ENCODE measurements around the gene ACTG1. TPM values are rescaled to one million over a fixed set of nuclear protein-coding genes. Genes with fewer than 3 reads are reported as not detected.

Gene ACTG1
- total RNA-seq, 2 experiments from 2014 or later, result 3,773 to 3,928 TPM

DNA sequence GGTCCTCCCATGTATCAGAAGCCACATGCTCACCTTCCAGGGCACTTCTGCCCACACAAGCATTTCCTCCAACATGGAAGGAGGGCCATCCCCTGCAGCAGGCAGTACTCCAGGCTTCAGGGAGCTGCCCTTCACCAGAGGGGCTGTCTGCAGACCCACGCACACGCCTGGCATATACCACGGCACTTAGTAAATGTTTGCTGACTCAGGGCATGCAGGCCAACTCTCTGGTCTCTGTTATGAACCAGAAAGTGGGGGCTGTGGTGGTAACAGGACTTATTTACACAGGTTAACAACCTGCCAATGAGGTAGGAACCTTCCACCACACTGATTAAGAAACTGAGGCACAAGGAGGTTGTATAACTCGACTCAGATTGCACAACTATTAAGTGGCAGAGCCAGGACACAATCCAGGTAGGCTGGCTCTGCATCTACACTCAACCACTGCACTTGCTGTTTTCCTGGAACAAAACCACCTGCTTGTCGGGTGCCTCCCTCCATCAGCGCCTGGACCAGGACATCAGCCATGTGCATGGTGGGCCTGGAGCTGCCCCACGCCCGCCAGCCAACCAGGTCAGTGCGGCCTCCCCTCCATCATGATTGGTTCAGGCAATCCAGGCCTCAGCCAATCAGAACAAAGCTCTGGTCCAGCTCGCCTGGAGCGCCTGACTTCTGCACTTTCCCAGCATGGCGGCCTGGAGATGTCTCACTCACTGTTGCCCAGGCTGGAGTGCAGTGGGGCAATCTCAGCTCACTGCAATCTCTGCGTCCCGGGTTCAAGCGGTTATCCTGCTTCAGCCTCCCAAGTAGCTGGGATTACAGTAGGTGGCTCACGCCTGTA is 19.2 kb downstream of the ACTG1 start:
- POLR2A ChIA-PET, result no interaction called here
- DNase-seq, result no peak
- H3K4me3 Mint-ChIP-seq, result no peak overlapping the region

DNA sequence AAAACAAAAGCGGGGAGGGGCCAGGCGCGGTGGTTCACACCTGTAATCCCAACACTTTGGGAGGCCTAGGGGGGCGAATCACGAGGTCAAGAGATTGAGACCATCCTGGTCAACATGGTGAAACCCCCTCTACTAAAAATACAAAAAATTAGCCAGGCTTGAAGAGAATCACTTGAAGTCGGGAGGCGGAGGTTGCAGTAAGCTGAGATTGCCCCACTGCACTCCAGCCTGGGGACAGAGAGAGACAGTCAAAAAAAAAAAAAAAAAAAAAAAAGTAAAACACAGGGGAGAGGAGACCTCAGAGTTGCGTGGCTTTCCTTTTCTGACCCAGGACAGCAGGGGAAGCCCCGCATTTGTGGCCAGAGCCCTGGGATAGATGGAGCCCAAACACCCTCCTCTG is 19.9 kb downstream of the ACTG1 start:
- H3K4me1 Mint-ChIP-seq (ENCODE audit: low read depth), result no peaks in the 10 kb centered on the region

More for the DNA sequence above, 19.2 kb downstream of the ACTG1 start:
- Mint-ChIP-seq H3K27me3 (no peaks in the 10 kb centered on the region), H3K9me3 (no peaks in the 10 kb centered on the region), H3K4me1 (ENCODE audit: low read depth) (no peaks in the 10 kb centered on the region), H3K36me3 (no peaks in the 10 kb centered on the region), H3K27ac (no peak overlapping the region)
- CTCF ChIA-PET, result no interaction called here
- intact Hi-C loops (cut with micrococcal nuclease), result no loop called here

DNA sequence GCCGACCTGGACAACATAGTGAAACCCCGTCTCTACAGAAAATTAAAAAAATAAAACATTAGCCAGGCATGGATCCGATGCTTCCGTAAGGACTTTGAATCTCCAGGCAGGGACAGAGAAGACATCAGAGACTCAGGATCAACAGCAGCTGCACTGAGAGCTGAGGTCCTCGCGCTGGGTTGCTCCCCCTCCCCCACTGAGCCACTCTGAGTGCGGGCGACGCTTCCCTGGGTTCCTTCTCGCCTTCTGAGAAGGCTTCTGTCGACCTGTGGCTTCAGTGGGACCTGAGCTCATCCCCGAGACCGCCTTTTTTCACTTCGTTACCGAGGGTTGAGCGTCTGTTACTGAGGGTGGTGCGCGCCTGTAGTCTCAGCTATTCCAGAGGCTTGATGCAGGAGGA is 20.4 kb downstream of the ACTG1 start:
- H3K9me3 Mint-ChIP-seq, result no peaks in the 10 kb centered on the region
- no peak overlapping the region for H3K4me3 Mint-ChIP-seq
- H3K36me3 Mint-ChIP-seq, result no peaks in the 10 kb centered on the region
- intact Hi-C loops (cut with micrococcal nuclease), result no loop called here
- POLR2A ChIA-PET, result no interaction called here
- CTCF ChIA-PET, result no interaction called here
- no peaks in the 10 kb centered on the region for H3K4me1 Mint-ChIP-seq (ENCODE audit: low read depth)
- DNase-seq, result no peak
- no peaks in the 10 kb centered on the region for H3K27me3 Mint-ChIP-seq
- H3K27ac Mint-ChIP-seq, result no peak overlapping the region

More for the DNA sequence above, 19.9 kb downstream of the ACTG1 start:
- H3K36me3 Mint-ChIP-seq, result no peaks in the 10 kb centered on the region
- CTCF ChIA-PET, result no interaction called here
- no peaks in the 10 kb centered on the region for H3K27me3 Mint-ChIP-seq
- intact Hi-C loops (cut with micrococcal nuclease), result no loop called here
- H3K4me3 Mint-ChIP-seq, result no peak overlapping the region
- no peak overlapping the region for H3K27ac Mint-ChIP-seq
- H3K9me3 Mint-ChIP-seq, result no peaks in the 10 kb centered on the region
- no peak for DNase-seq
- POLR2A ChIA-PET, result no interaction called here

DNA sequence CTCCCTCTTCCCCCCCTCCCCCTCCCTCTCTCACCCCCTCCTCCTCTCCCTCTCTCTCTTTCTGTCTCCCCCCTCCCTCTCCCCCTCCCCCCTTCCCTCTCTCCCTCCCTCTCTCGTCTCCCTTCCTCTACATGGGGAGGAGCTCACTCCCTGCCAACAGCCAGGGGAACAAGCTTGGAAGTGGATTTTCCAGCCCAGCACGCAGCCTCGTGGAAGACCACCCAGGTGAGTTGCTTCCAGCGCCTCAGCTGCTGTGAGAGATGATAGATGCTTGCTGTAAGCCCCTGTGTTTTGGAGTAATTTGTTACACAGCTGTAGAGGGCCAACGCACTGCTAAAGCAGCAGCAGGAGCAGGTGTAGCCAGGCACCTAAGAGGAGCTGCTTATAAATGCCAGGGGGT is 20.8 kb downstream of the ACTG1 start:
- Mint-ChIP-seq H3K4me3 (no peak overlapping the region), H3K27me3 (no peaks in the 10 kb centered on the region), H3K36me3 (no peaks in the 10 kb centered on the region), H3K9me3 (no peaks in the 10 kb centered on the region), H3K27ac (no peak overlapping the region), H3K4me1 (ENCODE audit: low read depth) (no peaks in the 10 kb centered on the region)
- no peak for DNase-seq
- ChIA-PET CTCF (no interaction called here), POLR2A (no interaction called here)
- intact Hi-C loops (cut with micrococcal nuclease), result no loop called here

DNA sequence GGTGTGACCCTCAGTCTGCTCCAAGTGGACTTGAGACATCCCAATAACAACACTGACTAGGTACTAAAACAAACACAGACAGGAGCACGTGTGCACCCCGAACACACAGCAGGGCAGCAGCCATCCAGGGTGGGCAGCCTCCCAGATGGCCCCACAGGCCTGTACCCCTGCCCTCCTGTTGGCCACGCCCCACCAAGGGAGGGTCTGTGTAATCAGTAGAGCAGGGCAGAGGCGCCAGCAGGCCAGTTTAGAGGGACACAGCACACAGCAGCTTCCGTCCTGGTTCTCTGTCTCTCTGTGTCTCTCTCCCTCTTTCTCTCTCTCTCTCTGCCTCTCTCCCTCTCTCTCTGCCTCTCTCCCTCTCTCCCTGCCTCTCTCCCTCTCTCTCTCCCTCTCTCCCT is 21.4 kb downstream of the ACTG1 start:
- Mint-ChIP-seq H3K27ac (no peak overlapping the region), H3K36me3 (no peaks in the 10 kb centered on the region), H3K9me3 (no peaks in the 10 kb centered on the region), H3K27me3 (peaks cover under 1% of the 10 kb centered on the region), H3K4me1 (ENCODE audit: low read depth) (peaks cover 3% of the 10 kb centered on the region), H3K4me3 (no peak overlapping the region)
- POLR2A ChIA-PET, result no interaction called here
- intact Hi-C loops (cut with micrococcal nuclease), result no loop called here
- CTCF ChIA-PET, result no interaction called here
- DNase-seq, result no peak

DNA sequence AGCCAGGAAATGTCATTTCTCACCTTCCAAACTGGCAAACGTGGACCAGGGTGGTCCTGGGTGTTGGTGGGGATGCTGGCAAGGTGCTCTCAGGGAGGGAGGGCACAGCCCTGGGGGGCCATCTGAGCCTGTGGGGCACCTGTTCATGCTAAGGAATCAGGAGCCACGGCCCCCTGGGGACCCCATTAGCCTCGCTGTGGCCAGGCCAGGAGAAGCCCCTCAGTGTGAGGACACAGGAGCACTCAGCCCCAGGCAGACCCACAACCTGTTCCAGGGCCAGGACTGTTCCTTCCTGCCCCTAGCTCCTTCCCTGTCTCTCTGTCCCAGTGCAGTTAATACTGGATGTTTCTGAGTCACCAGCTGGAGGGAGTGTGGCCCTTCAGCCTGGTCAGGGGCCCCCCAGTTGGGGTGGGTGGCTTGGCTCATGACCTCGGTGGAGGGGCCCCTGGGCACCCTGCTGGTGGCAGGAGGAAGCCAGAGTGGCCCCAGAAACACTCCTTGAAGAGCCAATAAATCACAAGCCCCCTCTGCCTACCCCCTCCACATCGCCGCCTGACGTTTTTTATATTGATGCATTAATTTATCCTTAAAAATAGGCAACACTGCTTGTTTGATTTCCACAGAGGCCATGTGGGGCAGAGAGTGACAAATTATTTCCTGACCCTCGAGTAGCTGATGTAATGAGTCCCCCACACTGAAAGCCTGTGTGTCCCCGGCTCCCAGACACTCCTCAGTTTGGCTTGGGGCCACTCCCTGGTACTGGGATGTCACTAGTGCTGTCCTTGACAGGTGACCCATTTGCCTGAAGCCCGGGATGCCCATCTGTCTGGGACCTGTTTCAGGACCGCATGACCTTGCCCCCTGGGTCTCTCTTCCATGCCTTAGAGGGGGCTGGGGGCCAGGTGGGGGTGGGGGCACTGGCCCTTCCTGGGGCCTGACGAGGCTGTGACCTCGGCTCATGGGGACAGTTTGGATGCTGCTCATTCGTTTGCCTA is 22.3 kb downstream of the ACTG1 start:
- CTCF ChIA-PET, result interaction anchor here (1.3 to 1.4 kb wide), 2 partner anchors 16 to 18 kb away, joined by 3 read pairs; no protein-coding TSS in a partner anchor
- intact Hi-C loops (cut with micrococcal nuclease), result no loop called here

DNA sequence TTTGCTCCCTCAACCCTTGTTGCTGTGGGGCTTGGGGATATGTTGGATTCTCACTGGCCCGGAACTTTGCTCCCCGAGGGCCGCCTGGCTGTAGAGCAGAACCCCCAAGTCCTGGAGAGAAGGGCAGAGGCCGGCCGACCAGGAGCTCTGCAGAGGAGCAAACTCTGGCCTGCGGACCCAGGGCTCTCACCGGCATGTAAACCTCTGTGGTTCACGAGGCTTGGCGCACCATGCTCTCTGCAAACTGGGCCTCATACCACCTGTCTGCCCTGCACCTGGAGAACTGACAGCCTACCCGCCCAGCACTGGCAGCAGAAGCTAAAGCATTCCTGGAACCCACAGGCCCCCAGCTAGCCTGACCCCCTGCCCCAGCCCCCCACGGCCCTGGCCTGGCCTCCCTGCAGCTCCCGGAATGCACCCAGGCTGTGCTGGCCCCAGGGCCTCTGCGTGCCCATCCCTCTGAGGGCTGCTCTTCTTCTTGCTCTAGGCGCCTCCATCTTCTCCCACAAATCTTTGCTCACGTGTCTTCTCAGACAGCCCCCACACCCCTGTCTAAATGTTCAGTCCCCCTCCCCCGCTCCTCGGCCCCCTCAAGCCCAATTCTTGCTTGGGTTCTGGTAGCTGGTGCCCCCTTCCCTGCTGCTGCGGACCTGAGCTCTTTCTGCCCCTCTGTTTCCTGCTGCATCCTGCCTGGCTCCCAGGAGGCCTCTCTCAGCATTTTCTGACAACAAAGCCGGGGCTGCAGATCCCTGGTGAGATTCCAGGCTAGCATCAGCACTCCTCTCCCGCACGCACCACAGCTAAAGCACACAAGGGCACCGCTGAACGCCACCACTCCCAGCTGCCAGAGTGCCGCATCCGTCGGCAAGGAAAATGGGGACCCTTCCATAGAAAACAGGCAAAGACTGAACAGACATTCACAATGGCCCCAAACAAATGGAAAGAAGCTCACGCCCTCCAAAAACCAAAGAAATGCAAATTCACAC is 23.3 kb downstream of the ACTG1 start:
- no peaks in the 10 kb centered on the region for H3K36me3 Mint-ChIP-seq
- peaks cover 4% of the 10 kb centered on the region for H3K27me3 Mint-ChIP-seq
- ChIA-PET CTCF (interaction anchor here (1.3 to 1.4 kb wide), 2 partner anchors 17 to 19 kb away, joined by 3 read pairs; no protein-coding TSS in a partner anchor), POLR2A (interaction anchor here (0.5 to 1.6 kb wide), 2 partner anchors 9 to 21 kb away, joined by 3 read pairs; no protein-coding TSS in a partner anchor)
- H3K4me1 Mint-ChIP-seq (ENCODE audit: low read depth), result peaks cover 7% of the 10 kb centered on the region
- H3K9me3 Mint-ChIP-seq, result no peaks in the 10 kb centered on the region
- intact Hi-C loops (cut with micrococcal nuclease), result no loop called here
- peak overlapping the region; percentile 46 for H3K4me3 Mint-ChIP-seq
- H3K27ac Mint-ChIP-seq, result peak overlapping the region; percentile 45
- DNase-seq, result no peak

More for the DNA sequence above, 22.3 kb downstream of the ACTG1 start:
- peaks cover 4% of the 10 kb centered on the region for H3K27me3 Mint-ChIP-seq
- H3K4me1 Mint-ChIP-seq (ENCODE audit: low read depth), result peaks cover 7% of the 10 kb centered on the region
- H3K9me3 Mint-ChIP-seq, result no peaks in the 10 kb centered on the region
- DNase-seq, result no peak
- POLR2A ChIA-PET, result interaction anchor here (1.6 kb wide), 1 partner anchor 20 kb away, joined by 3 read pairs; no protein-coding TSS in a partner anchor
- H3K4me3 Mint-ChIP-seq, result no peak overlapping the region
- no peaks in the 10 kb centered on the region for H3K36me3 Mint-ChIP-seq
- peak overlapping the region; percentile 15 for H3K27ac Mint-ChIP-seq

DNA sequence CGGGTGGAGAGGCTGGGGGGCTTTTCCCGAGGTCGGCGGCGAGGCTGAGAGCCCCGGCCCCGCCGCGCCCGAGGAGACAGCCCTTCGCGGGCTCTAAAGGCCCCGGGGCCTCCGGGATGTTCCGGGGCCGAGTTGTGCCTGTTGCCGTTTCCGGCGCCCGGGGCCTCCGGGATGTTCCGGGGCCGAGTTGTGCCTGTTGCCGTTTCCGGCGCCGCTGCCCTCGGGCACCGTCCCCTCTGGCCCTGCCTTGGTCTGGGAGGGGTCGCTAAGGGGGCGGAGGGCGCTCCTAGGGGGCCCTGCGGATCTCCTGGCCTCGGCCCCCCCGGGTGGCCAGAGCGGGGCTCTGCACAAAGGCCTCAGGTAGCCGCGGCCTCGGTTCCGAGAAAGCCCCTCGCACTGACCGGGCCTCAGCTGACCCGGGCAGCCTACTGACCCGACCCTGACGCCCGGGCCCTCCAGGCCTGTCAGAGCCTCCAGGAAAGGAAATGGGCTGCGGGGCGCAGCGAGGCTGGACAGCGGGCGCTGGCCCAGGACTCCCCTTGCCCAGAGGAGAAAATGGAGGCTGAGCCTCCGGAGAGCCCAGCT is 24.2 kb downstream of the ACTG1 start:
- intact Hi-C loops (cut with micrococcal nuclease), result no loop called here
- H3K9me3 Mint-ChIP-seq, result no peaks in the 10 kb centered on the region
- peaks cover 7% of the 10 kb centered on the region for H3K4me1 Mint-ChIP-seq (ENCODE audit: low read depth)
- H3K27ac Mint-ChIP-seq, result no peak overlapping the region
- ChIA-PET POLR2A (interaction anchor here (1.6 kb wide), 1 partner anchor 22 kb away, joined by 3 read pairs; no protein-coding TSS in a partner anchor), CTCF (interaction anchor here (1.4 to 1.7 kb wide), 2 partner anchors 18 to 235 kb away, joined by 3 to 5 read pairs; no protein-coding TSS in a partner anchor)
- DNase-seq, result peak; percentile 38
- H3K36me3 Mint-ChIP-seq, result no peaks in the 10 kb centered on the region
- no peak overlapping the region for H3K4me3 Mint-ChIP-seq
- peaks cover 4% of the 10 kb centered on the region for H3K27me3 Mint-ChIP-seq

DNA sequence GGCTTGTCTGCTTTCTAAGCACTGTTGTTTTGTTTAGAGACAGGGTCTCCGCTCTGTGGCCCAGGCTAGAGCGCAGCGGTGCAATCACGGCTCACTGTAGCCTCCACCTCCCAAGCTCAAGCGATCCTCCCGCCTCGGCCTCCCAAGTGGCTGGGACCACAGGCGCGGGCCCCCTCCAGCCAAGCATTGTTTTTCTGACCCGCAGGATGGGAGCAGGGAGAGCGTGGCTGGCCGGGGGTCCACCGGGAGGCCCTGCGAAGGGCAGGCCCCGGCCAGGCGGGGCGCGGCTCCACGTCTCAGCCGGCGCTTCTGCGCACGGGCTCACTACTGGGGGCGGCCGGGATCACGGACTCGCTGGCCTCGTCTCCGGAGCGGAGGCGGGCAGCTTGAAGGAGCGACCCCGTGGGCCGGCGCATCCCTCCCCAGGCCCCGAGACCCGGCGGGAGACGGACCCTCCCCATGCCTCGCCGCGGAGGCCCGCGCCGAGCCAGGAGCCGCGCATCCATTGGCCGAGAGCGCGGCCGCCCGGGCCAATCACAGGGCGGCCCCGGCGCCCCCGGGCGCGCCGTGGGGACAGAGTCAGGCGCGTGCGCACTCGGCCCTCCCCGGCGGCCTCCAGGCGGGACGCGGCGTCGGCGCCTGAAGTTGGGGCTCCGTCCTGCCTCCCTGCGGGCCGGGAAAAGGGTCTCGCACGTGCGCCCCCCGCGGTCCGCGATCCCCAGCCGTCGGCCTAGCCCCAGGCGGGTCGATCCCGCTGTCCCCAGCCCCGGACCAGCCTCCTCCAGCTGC is 24.9 kb downstream of the ACTG1 start:
- peak; percentile 83 for DNase-seq
- Mint-ChIP-seq H3K27me3 (peaks cover 8% of the 10 kb centered on the region), H3K27ac (no peak overlapping the region), H3K9me3 (no peaks in the 10 kb centered on the region), H3K4me1 (ENCODE audit: low read depth) (peaks cover 7% of the 10 kb centered on the region), H3K4me3 (peak overlapping the region; percentile 43), H3K36me3 (no peaks in the 10 kb centered on the region)
- intact Hi-C loops (cut with micrococcal nuclease), result no loop called here
- CTCF ChIA-PET, result interaction anchor here (1.7 kb wide), 1 partner anchor 235 kb away, joined by 5 read pairs; no protein-coding TSS in a partner anchor
- POLR2A ChIA-PET, result interaction anchor here (0.7 kb wide), 1 partner anchor 150 kb away, joined by 3 read pairs; no protein-coding TSS in a partner anchor

DNA sequence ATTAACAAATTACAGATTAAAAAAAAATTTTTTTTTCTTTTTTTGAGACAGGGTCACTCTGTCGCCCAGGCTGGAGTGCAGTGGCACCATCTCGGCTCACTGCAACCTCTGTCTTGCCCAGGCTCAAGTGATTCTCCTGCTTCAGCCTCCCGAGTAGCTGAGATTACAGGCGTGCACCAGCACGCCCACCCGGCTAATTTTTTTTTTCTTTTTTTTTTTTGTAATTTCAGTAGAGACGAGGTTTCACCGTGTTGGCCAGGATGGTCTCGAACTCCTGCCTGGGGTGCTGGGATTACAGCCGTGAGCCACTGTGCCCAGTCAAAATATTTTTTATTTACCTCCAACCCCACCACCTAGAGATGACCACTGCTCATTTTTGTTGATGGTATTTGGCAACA is 25.5 kb downstream of the ACTG1 start:
- Mint-ChIP-seq H3K4me1 (ENCODE audit: low read depth) (peaks cover 7% of the 10 kb centered on the region), H3K4me3 (peak overlapping the region; percentile 43), H3K9me3 (no peaks in the 10 kb centered on the region), H3K27ac (no peak overlapping the region), H3K36me3 (no peaks in the 10 kb centered on the region), H3K27me3 (peaks cover 14% of the 10 kb centered on the region)
- POLR2A ChIA-PET, result interaction anchor here (0.7 kb wide), 1 partner anchor 150 kb away, joined by 3 read pairs; no protein-coding TSS in a partner anchor
- CTCF ChIA-PET, result interaction anchor here (1.7 kb wide), 1 partner anchor 234 kb away, joined by 5 read pairs; no protein-coding TSS in a partner anchor
- DNase-seq, result no peak
- intact Hi-C loops (cut with micrococcal nuclease), result no loop called here
